ENCODE results near the gene PDE11A.
"Not testable (repeated sequence)": the region's sequence is repeated elsewhere in the genome, so short reads cannot be mapped to it uniquely, and the experiment has no call there.

Gene PDE11A

GRCh38 chr2:177810906-177811305, 261.7 kb downstream of the PDE11A start:
- DNase-seq, result no peak

- DNase-seq, result no peak
Measured at GRCh38 chr2:177808984-177809809, 263.4 kb downstream of the PDE11A start.

DNA sequence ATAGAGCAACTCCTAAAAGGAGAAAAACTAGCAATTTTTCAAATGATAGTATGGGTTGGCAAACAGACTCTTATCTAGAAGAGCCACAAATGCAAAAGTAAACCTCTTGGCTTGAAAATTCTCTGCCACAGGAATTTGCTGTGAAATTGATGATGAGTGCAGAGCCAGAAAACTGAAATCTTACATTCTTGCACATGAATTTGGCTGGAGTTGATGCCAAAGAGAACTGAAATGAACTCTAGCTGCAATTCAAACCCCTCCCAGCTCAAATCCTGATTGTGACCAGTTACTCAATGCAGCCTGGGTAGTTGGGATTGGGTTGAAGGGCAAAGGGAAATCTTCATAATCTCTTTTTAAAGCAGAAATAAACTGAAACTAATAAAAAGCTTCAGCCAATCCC, 266.6 kb downstream of the PDE11A start:
- no peak for DNase-seq

GRCh38 chr2:177799531-177799930, 273.0 kb downstream of the PDE11A start:
- DNase-seq, result no peak

GRCh38 chr2:177797808-177798207, 274.8 kb downstream of the PDE11A start:
- no peak for DNase-seq

DNA sequence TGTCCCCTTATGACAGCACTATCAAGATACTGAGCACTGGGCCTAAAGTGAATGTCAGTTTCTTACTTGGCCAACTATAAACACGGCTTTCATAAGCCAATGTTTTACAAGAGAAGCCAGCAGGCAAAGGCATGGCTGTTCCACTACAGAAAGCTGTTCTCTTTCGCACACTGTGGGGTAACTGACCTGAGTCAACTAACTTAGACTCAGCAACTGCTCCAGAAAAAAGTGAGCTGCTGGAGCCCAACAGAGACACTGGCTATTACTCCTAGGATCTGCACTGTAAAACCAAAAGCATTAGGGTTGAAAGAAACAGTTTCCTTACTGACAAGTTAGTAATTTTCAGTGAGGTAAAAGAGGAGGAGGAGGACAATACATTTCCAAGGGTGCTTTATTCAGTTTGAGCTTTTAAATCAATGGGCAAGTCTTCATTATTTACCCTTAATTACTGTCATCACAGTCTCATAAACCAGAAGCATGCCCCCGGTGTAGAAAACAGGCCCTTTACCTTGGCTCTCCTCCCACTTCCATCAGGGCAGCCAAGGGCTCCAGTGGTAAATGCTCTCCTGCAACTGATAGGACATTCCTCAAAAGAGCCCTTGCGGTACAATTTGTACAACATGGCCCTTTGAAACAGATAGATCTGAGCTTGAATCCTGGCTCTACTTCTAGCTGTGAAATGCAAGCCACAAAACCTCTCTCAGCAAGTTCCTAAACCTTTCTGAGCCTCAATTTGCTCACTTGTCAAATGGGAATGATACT, 275.7 kb downstream of the PDE11A start:
- no peak for DNase-seq

DNA sequence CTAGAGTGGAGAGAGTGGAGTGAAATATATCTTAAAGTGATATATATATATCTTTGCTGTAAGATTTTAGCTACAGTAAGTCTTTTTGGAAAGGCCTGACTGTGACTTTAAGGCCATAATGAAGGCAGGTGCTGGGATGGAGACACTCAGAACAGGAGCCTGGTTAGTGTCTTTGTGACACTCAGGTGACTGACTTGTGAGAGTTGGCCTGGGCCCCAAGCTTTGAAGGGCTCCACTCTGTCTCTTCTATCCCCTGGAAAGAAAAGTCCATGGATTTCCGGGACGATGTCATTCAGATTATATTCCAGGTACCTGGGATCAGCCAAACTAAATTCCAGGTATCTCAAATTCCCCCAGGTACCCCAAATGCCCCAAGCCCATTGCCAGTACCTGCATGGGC, 276.6 kb downstream of the PDE11A start:
- no peak for DNase-seq

DNA sequence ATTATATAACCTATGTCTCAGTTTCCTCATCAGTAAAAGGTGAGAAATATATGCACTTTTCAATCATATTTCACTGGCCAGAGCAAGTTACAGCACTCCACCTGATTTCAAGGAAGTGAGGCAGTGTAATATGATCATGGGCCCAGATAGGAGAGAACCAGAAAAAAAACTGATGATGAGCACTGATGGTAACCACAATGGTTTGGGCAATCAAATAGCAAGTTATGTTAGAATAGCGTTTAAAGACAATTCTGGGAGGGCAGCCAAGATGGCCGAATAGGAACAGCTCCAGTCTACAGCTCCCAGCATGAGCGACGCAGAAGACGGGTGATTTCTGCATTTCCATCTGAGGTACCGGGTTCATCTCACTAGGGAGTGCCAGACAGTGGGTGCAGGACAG, 287.4 kb downstream of the PDE11A start:
- DNase-seq, result not testable (repeated sequence)

DNA sequence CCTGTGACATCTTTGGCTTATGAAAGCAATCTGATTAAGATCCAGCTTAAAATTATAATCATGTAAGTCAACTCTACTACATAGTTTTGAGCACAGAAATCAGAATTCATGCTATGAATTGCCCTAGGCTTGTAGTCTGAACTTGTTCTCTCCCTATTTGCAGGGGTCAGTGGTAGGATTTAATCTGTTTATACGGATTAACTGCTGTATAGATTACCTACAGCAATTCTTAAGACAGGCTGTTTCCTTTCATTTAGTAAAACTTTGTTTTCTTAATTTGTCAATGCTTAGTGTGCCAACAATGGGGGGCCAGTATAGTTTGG, 287.9 kb downstream of the PDE11A start:
- no peak for DNase-seq

DNA sequence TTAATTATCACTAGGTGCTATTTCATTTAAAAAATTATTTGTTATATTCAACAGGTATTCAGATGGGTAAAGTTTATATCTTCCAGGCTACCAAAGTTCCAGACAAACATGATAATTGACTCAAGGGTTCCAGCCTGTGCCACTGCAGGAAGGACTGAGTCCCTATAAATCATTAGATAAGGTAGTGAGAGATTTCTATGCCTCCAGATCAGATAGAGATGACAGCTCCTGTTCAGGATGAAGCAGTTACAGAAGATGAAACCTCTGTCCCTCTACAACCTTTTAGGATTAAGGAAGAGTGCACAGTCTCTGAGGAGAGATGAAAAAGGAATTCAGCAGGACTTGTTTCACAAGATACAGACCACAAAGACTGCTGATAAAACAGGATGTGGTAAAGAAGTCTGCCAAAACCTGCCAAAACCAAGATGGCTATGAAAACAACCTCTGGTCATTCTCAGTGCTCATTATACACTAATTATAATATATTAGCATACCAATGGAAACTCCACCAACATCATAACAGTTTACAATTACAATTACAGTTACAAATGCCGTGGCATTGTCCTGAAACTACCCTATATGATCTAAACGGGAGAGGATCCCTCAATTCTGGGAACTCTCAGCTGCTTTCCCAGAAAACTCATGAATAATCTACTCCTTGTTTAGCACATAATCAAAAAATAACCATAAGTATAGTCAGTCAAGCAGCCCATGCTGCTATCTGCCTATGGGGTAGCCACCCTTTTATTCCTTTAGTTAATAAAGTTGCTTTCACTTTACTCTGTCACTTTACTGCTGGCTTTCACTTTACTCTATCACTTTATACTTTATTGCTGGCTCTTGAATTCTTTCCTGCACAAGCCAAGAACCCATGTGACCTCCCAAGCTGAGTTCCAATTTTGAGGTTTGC, 288.5 kb downstream of the PDE11A start:
- no peak for DNase-seq

- DNase-seq, result no peak
Measured at GRCh38 chr2:177783091-177783490, 289.5 kb downstream of the PDE11A start.

DNA sequence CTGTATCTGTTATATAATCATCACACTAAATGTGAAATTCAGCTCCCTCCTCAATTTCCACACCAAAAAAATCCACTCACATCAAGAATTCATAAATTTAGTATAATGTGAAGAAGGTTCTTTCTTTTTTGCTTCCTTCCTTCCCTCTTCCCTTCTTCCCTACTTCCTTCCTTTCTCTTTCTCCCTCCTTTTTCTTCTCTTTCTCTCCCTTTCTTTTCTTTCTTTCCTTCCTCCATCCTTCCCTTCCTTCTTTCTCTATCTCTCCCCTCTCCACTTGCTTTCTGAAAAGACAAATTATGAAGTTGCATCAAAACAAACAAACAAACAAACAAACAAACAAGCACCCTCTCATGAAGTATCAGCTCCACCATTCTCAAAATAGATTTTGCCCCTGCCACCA, 290.0 kb downstream of the PDE11A start:
- DNase-seq, result no peak

- no peak for DNase-seq
Measured at GRCh38 chr2:177778472-177778871, 294.1 kb downstream of the PDE11A start.

- DNase-seq, result no peak
Measured at GRCh38 chr2:177772529-177772928, 300.0 kb downstream of the PDE11A start.

- DNase-seq, result no peak
Measured at GRCh38 chr2:177771191-177771590, 301.4 kb downstream of the PDE11A start.

DNA sequence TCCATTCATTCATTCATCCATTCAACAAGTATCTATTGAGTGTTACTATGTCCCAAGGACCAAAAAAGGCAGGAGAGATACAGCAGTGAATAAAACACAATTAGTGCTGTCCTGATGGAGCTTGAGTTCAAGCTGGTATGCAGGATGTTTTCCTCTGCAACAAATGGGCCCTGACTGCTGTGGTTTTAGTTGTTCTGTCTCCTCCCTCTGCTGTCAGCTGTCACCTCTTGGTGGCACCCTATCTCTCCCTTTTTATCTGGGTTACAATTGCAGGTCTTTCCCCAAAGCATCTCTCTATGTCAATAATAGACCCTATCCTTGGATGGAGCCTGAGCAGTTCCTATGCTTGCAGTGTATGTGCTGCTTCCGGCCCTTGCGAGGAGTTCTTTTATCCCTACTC, 304.8 kb downstream of the PDE11A start:
- DNase-seq, result peak; percentile 14

GRCh38 chr2:177765698-177766097, 306.9 kb downstream of the PDE11A start:
- DNase-seq, result no peak

DNA sequence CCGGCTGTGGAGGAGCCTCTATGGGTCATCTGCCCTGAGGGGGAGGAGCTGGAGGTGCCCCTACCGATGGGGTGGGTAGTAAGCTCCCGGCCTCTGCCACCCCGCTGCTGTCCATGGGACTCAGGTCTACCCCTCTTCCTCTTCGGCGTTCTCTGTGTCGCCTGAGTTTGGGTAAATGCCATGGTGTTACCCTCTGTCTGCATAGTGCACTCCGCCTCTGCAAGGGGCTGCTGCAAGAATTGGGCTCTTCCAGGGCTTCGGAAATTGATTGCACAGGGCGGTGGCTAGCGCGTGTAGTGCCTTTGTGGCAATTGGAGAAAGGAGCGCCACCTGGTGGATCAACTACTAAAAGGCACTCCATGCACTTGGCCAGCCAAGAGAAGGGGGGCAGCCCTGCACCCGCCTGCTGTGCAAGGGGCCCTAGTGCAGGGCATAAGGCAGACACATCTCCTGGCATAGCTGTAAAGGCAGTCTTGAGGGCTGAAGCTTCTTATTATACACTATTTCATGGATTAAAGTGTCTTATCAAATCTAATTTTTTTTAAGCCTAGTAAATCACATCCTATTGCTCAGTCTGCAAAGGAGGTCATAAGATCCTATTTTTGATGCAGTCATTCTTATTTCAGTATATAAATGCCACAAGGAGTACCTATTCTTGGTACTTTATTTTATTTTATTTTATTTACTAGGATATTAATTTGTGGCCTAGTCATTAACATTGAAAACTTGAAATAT, 308.9 kb downstream of the PDE11A start:
- peak; percentile 71 for DNase-seq

GRCh38 chr2:177759443-177759842, 313.1 kb downstream of the PDE11A start:
- no peak for DNase-seq

DNA sequence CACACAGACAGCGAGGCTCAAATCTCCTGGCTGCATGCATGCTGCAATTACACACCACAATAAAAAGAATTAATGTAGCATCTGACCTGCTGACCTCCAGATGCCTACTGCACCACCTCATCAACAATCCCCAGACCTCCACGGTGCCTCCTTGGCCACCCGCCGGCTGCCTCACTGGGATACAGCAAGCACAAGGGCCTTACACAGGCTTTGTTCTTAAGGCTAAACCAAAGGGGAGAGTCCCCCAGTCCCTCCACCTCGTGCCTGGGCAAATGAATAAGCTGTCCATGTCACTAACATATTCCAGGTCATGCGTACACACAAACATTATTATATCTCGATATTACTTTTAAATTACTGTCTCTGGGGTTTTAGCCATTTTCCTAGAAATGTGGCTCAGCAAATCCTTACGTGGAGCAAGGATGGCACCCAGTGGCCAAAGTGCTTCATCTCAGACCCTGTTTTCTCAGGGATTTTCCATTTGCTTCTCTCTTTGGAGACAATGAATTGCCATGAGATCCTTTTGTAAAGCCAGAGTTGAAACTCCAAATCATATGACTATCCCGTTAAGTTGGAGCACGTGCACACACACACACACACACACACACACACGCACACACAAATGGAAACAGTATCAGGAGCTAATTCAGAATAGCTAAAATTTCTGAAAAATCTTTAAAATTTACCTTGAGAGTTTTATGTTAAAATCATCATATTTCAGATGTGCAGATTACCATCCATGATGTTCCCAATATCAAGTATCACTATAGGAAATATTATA, 313.8 kb downstream of the PDE11A start:
- peak; percentile 75 for DNase-seq

DNA sequence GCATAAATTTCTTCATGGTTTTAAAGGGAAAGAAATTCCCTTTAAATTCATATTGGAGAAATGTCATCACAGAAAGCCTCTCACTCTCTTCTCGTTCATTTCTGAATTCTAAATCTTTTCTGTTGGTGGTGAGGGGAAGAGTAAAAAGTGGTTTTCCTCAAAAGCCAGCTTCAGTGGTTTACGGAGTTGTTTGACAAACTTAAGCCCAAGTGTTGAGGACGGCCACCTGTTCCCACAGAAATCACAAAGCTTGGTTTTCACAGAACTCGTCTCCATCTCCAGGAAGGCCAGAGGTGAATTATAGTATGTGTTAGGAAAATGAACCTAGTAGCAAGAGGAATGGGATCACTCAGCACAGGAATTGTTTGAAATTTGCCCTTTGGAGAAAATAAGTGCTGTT, 316.2 kb downstream of the PDE11A start:
- no peak for DNase-seq

DNA sequence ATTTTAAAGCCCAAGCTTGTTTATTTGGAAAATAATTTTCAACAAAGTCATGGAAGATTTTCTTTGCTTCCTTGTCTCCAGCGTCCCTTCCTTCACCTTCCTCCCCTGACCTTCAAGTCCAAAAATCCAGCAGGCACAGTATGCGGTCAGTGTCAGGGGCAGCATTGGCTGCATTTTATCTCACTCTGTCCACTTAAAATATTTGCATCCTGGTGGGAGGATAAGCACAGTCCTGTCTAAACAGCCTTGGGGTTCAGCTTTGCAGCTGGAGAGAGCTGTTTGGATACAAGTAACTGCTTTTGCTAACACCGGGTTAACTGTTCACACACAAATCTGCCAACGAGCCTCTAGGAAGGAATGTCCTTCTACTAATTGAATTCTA, 318.1 kb downstream of the PDE11A start:
- DNase-seq, result no peak
